HepG2 (cell line): ENCODE measurements around the gene FILIP1. TPM values are rescaled to one million over a fixed set of nuclear protein-coding genes. Genes with fewer than 3 reads are reported as not detected.

ENCODE experiments used
- DNMT3B ChIP-seq: conservative IDR thresholded peaks from 2 replicates; pipeline ENCODE4 v1.6.1; 2016; ENCODE audit warnings: missing biosample characterization, control low read depth
- EZH2 ChIP-seq: conservative IDR thresholded peaks from 2 replicates; pipeline ENCODE4 v1.6.1; 2012; ENCODE audit warnings: mild to moderate bottlenecking, low read depth, low read length, moderate library complexity
- FOSL2 ChIP-seq: sonication (generic); formaldehyde crosslinking; IDR thresholded peaks from 2 replicates; pipeline ENCODE4 v1.4.0; 2020; ENCODE audit warnings: missing genetic modification reagents
- FOXM1 ChIP-seq: sonication (generic); formaldehyde crosslinking; IDR thresholded peaks from 2 replicates; pipeline ENCODE4 v1.5.0; 2020; ENCODE audit warnings: missing genetic modification reagents
- GATAD1 ChIP-seq: IDR thresholded peaks from 2 replicates; pipeline ENCODE4 v1.6.1; 2016; ENCODE audit warnings: missing genetic modification reagents, missing compliant biosample characterization
- HNRNPK ChIP-seq: fragments of 200-400 bp; formaldehyde crosslinking; IDR thresholded peaks from 2 replicates; pipeline ENCODE4 v1.6.1; 2018; ENCODE audit warnings: low read length, low read depth, moderate library complexity, mild to moderate bottlenecking; ENCODE audit not compliant: poor library complexity, severe bottlenecking
- HNRNPLL ChIP-seq: fragments of 200-400 bp; formaldehyde crosslinking; IDR thresholded peaks from 2 replicates; pipeline ENCODE4 v1.6.1; 2017; ENCODE audit warnings: mild to moderate bottlenecking, low read depth, low read length; ENCODE audit not compliant: poor library complexity, severe bottlenecking
- KLF13 ChIP-seq: sonication (generic); formaldehyde crosslinking; IDR thresholded peaks from 2 replicates; pipeline ENCODE4 v1.4.0; 2020; ENCODE audit warnings: mild to moderate bottlenecking, missing genetic modification reagents
- MAF1 ChIP-seq: sonication (generic); formaldehyde crosslinking; IDR thresholded peaks from 2 replicates; pipeline ENCODE4 v1.5.0; 2020; ENCODE audit warnings: missing genetic modification reagents, borderline replicate concordance
- MIER3 ChIP-seq: IDR thresholded peaks from 2 replicates; pipeline ENCODE4 v1.6.1; 2016; ENCODE audit warnings: missing compliant biosample characterization, borderline replicate concordance
- PHF20 ChIP-seq: sonication (generic); formaldehyde crosslinking; IDR thresholded peaks from 2 replicates; pipeline ENCODE4 v1.5.0; 2020; ENCODE audit warnings: mild to moderate bottlenecking, missing genetic modification reagents
- RAD21 ChIP-seq: fragments of 450-650 bp; formaldehyde crosslinking; IDR thresholded peaks from 2 replicates; pipeline ENCODE4 v1.5.0; 2020; ENCODE audit warnings: mild to moderate bottlenecking
- RELA ChIP-seq: sonication (generic); formaldehyde crosslinking; IDR thresholded peaks from 2 replicates; pipeline ENCODE4 v1.4.0; 2020; ENCODE audit warnings: missing genetic modification reagents
- RNF2 ChIP-seq: fragments of 450-650 bp; conservative IDR thresholded peaks from 2 replicates; pipeline ENCODE4 v1.6.1; 2016; ENCODE audit warnings: low read depth
- TARDBP ChIP-seq: sonication (generic); formaldehyde crosslinking; IDR thresholded peaks from 2 replicates; pipeline ENCODE4 v1.8.0; 2022; ENCODE audit warnings: mild to moderate bottlenecking, missing genetic modification reagents
- TMF1 ChIP-seq: sonication (generic); formaldehyde crosslinking; IDR thresholded peaks from 2 replicates; pipeline ENCODE4 v1.8.1; 2022; ENCODE audit warnings: low read depth, missing genetic modification reagents
- WIZ ChIP-seq: sonication (generic); formaldehyde crosslinking; IDR thresholded peaks from 2 replicates; pipeline ENCODE4 v1.5.1; 2020; ENCODE audit warnings: mild to moderate bottlenecking, missing genetic modification reagents
- ZFP62 ChIP-seq: sonication (generic); formaldehyde crosslinking; IDR thresholded peaks from 2 replicates; pipeline ENCODE4 v1.4.0; 2020; ENCODE audit warnings: missing genetic modification reagents
- ZNF12 ChIP-seq: sonication (generic); formaldehyde crosslinking; IDR thresholded peaks from 2 replicates; pipeline ENCODE4 v1.5.0; 2020; ENCODE audit warnings: missing genetic modification reagents
- ZNF264 ChIP-seq: sonication (generic); formaldehyde crosslinking; IDR thresholded peaks from 2 replicates; pipeline ENCODE4 v1.4.0; 2020; ENCODE audit warnings: missing genetic modification reagents
- ZNF775 ChIP-seq: sonication (generic); formaldehyde crosslinking; IDR thresholded peaks from 2 replicates; pipeline ENCODE4 v1.4.0; 2020; ENCODE audit warnings: missing genetic modification reagents, mild to moderate bottlenecking, moderate library complexity, borderline replicate concordance
- ZNF83 ChIP-seq: sonication (generic); formaldehyde crosslinking; IDR thresholded peaks from 2 replicates; pipeline ENCODE4 v1.4.0; 2020; ENCODE audit warnings: missing genetic modification reagents, mild to moderate bottlenecking, borderline replicate concordance
- ZSCAN31 ChIP-seq: sonication (generic); formaldehyde crosslinking; IDR thresholded peaks from 2 replicates; pipeline ENCODE4 v1.5.0; 2020; ENCODE audit warnings: low read depth, mild to moderate bottlenecking, missing genetic modification reagents
- polyA plus RNA-seq, 8 experiments: library from polyadenylated mRNA; depleted of rRNA in 3 of 8; stranded (reverse) in 7 of 8; unstranded in 1 of 8; fragments of >200 nt; fragmentation: Illumina TruSeq in 4 of 8; extraction: Trizol in 4 of 8; gene quantifications; 2 replicates each; pipeline versions ENCODE4 v1.2.1 to v1.2.3, GENCODE V29; 2011 to 2016; ENCODE audit warnings: low read depth in 4 of 8, missing spikeins in 1 of 8, mixed read lengths in 1 of 8; ENCODE audit not compliant: insufficient read depth in 1 of 8
- total RNA-seq, 5 experiments: library from RNA; depleted of rRNA; stranded (reverse); fragments of >200 nt; fragmentation: Illumina TruSeq; extraction: Trizol; gene quantifications; 2 replicates each; pipeline ENCODE4 v1.2.3, GENCODE V29; 2016; ENCODE audit warnings: low read depth in 1 of 5
- TF ChIP-seq, protein P1 (sequence below): sonication (generic); formaldehyde crosslinking; conservative IDR thresholded peaks from 2 replicates; pipeline ENCODE4 v1.4.0; 2020; ENCODE audit warnings: missing genetic modification reagents
- TF ChIP-seq, protein P2 (sequence below): sonication (generic); formaldehyde crosslinking; IDR thresholded peaks from 2 replicates; pipeline ENCODE4 v1.5.0; 2020; ENCODE audit warnings: mild to moderate bottlenecking, missing genetic modification reagents, moderate library complexity
- TF ChIP-seq, protein P3 (sequence below): sonication (generic); formaldehyde crosslinking; IDR thresholded peaks from 2 replicates; pipeline ENCODE4 v1.4.0; 2020; ENCODE audit warnings: mild to moderate bottlenecking, missing genetic modification reagents
- TF ChIP-seq, protein P4 (sequence below): sonication (generic); formaldehyde crosslinking; IDR thresholded peaks from 2 replicates; pipeline ENCODE4 v1.4.0; 2020; ENCODE audit warnings: mild to moderate bottlenecking, missing genetic modification reagents

FILIP1 gene
- total and polyA plus RNA-seq, 2 of the 13 experiments (the other 11 are each of a cell fraction or from before 2014, with no cell fraction given) = not detected

DNA sequence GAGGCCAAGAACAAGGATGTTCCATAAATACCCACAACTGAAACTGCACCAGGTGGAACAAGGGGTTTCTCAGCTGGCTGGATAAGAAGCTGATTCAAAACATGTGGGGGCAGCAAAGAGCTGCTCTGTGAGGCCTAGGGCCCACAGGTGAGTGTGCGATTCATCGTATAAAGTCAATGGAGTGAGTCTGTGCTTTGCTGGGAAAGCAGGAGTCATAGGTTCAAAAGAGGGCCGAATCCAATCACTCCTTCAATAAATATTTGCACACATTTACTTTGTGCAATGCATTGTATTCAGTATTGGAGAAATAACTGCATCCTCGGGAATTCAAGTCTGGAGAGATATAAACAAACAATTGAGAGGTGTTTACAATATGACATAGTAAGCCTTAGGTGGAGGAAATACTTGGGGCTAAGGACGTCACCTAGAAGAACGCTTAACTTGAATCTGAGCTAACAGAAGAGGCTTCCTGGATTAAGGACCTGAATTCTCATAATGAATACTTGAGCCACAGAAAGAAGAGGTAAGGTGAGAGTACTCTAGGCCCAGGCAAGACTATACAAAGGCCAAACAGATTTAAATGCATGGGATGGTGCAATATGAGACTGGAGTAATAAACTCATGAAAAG is 125.3 kb downstream of the FILIP1 start (continued):
- TF ChIP-seq HNRNPK (no peak), ZNF775 (no peak), ZNF83 (CRISPR knock-in tag) (no peak), DNMT3B (CRISPR knock-in tag) (no peak), RELA (no peak), MAF1 (no peak), FOSL2 (peak; percentile 20; the same call in 1 of the 2 replicates), RAD21 (peak; percentile 67), TMF1 (CRISPR knock-in tag) (no peak), RNF2 (no peak), PHF20 (CRISPR knock-in tag) (no peak), EZH2 (no peak), GATAD1 (CRISPR knock-in tag) (no peak), FOXM1 (no peak), ZNF12 (no peak), TARDBP (CRISPR knock-in tag) (no peak), HNRNPLL (no peak), WIZ (CRISPR knock-in tag) (no peak), ZFP62 (no peak), MIER3 (CRISPR knock-in tag) (no peak), KLF13 (CRISPR knock-in tag) (no peak), ZNF264 (CRISPR knock-in tag) (no peak), ZSCAN31 (CRISPR knock-in tag) (no peak)
- TF ChIP-seq, protein P1, sequence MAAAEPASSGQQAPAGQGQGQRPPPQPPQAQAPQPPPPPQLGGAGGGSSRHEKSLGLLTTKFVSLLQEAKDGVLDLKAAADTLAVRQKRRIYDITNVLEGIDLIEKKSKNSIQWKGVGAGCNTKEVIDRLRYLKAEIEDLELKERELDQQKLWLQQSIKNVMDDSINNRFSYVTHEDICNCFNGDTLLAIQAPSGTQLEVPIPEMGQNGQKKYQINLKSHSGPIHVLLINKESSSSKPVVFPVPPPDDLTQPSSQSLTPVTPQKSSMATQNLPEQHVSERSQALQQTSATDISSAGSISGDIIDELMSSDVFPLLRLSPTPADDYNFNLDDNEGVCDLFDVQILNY (CRISPR knock-in tag) = no peak
- TF ChIP-seq, protein P2, sequence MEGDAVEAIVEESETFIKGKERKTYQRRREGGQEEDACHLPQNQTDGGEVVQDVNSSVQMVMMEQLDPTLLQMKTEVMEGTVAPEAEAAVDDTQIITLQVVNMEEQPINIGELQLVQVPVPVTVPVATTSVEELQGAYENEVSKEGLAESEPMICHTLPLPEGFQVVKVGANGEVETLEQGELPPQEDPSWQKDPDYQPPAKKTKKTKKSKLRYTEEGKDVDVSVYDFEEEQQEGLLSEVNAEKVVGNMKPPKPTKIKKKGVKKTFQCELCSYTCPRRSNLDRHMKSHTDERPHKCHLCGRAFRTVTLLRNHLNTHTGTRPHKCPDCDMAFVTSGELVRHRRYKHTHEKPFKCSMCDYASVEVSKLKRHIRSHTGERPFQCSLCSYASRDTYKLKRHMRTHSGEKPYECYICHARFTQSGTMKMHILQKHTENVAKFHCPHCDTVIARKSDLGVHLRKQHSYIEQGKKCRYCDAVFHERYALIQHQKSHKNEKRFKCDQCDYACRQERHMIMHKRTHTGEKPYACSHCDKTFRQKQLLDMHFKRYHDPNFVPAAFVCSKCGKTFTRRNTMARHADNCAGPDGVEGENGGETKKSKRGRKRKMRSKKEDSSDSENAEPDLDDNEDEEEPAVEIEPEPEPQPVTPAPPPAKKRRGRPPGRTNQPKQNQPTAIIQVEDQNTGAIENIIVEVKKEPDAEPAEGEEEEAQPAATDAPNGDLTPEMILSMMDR (CRISPR knock-in tag) = peak; percentile 76
- TF ChIP-seq, protein P3, sequence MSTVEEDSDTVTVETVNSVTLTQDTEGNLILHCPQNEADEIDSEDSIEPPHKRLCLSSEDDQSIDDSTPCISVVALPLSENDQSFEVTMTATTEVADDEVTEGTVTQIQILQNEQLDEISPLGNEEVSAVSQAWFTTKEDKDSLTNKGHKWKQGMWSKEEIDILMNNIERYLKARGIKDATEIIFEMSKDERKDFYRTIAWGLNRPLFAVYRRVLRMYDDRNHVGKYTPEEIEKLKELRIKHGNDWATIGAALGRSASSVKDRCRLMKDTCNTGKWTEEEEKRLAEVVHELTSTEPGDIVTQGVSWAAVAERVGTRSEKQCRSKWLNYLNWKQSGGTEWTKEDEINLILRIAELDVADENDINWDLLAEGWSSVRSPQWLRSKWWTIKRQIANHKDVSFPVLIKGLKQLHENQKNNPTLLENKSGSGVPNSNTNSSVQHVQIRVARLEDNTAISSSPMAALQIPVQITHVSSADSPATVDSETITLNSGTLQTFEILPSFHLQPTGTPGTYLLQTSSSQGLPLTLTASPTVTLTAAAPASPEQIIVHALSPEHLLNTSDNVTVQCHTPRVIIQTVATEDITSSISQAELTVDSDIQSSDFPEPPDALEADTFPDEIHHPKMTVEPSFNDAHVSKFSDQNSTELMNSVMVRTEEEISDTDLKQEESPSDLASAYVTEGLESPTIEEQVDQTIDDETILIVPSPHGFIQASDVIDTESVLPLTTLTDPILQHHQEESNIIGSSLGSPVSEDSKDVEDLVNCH (CRISPR knock-in tag) = no peak
- TF ChIP-seq, protein P4, sequence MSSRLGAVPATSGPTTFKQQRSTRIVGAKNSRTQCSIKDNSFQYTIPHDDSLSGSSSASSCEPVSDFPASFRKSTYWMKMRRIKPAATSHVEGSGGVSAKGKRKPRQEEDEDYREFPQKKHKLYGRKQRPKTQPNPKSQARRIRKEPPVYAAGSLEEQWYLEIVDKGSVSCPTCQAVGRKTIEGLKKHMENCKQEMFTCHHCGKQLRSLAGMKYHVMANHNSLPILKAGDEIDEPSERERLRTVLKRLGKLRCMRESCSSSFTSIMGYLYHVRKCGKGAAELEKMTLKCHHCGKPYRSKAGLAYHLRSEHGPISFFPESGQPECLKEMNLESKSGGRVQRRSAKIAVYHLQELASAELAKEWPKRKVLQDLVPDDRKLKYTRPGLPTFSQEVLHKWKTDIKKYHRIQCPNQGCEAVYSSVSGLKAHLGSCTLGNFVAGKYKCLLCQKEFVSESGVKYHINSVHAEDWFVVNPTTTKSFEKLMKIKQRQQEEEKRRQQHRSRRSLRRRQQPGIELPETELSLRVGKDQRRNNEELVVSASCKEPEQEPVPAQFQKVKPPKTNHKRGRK = no peak
